CD14-positive monocyte (primary cell): Measurements from ENCODE around the gene DHX9. TPM values are rescaled to one million over a fixed set of nuclear protein-coding genes. Genes with fewer than 3 reads are reported as not detected.

Source experiments
- DNase-seq, 3 donors: peaks; one replicate each; pipeline ENCODE4 v3.0.0-alpha.2; 2011 to 2022
- H2AFZ ChIP-seq: 2 replicates; pipeline ENCODE4 v1.6.0; 2012; ENCODE audit warnings: mild to moderate bottlenecking, low read depth, low read length, inconsistent platforms; ENCODE audit not compliant: insufficient read depth, poor library complexity, severe bottlenecking
- H3K27ac ChIP-seq, 2 donors: 1 replicate in 1 of 2; 2 replicates in 1 of 2; pipeline ENCODE4 v1.5.1; 2012 to 2013; ENCODE audit warnings: low read length in 2 of 2, control low read depth in 1 of 2, inconsistent platforms in 1 of 2, low read depth in 1 of 2, mild to moderate bottlenecking in 1 of 2
- H3K27me3 ChIP-seq, 2 donors: one replicate each; pipeline versions ENCODE4 v1.6.0 to v1.6.1; 2011 to 2013; ENCODE audit warnings: low read length in 2 of 2; ENCODE audit not compliant: control insufficient read depth in 2 of 2, insufficient read depth in 2 of 2
- H3K36me3 ChIP-seq, 2 donors: replicated peaks in 1 of 2; 1 replicate in 1 of 2; 2 replicates in 1 of 2; pipeline versions ENCODE4 v1.5.1 to v1.6.1; 2012 to 2013; ENCODE audit warnings: low read length in 2 of 2, control low read depth in 1 of 2, inconsistent platforms in 1 of 2, mild to moderate bottlenecking in 1 of 2; ENCODE audit not compliant: insufficient read depth in 2 of 2, control insufficient read depth in 1 of 2
- H3K4me1 ChIP-seq, 2 donors: 1 replicate in 1 of 2; 2 replicates in 1 of 2; pipeline versions ENCODE4 v1.5.1 to v1.6.1; 2012 to 2013; ENCODE audit warnings: low read length in 2 of 2, control low read depth in 1 of 2, inconsistent platforms in 1 of 2, mild to moderate bottlenecking in 1 of 2, moderate library complexity in 1 of 2; ENCODE audit not compliant: insufficient read depth in 2 of 2, control insufficient read depth in 1 of 2
- H3K4me2 ChIP-seq: replicated peaks from 2 replicates; pipeline ENCODE3; 2012; ENCODE audit warnings: low read length, moderate library complexity, mild to moderate bottlenecking; ENCODE audit not compliant: poor library complexity, severe bottlenecking; ENCODE audit errors: extremely low read depth
- H3K4me3 ChIP-seq, 3 experiments: fragments of 200-600 bp in 1 of 3; sonication (generic) in 1 of 3; replicated peaks in 1 of 3; 1 replicate in 2 of 3; 2 replicates in 1 of 3; pipeline ENCODE4 v1.5.1; 2011 to 2013; ENCODE audit warnings: low read length in 3 of 3, mild to moderate bottlenecking in 3 of 3, control low read depth in 2 of 3, low read depth in 2 of 3, inconsistent platforms in 1 of 3, moderate library complexity in 1 of 3
- H3K79me2 ChIP-seq: 2 replicates; pipeline ENCODE4 v1.6.0; 2012; ENCODE audit warnings: mild to moderate bottlenecking, control low read depth, inconsistent platforms, low read length, moderate library complexity; ENCODE audit not compliant: insufficient read depth
- H3K9ac ChIP-seq: 2 replicates; pipeline ENCODE4 v1.6.0; 2017; ENCODE audit warnings: low read length, mild to moderate bottlenecking; ENCODE audit not compliant: insufficient read depth, poor library complexity, severe bottlenecking
- H3K9me3 ChIP-seq, 2 donors: replicated peaks in 1 of 2; 1 replicate in 1 of 2; 2 replicates in 1 of 2; pipeline versions ENCODE4 v1.5.1 to v1.6.1; 2012 to 2013; ENCODE audit warnings: low read length in 2 of 2, control low read depth in 1 of 2; ENCODE audit not compliant: control insufficient read depth in 1 of 2, insufficient read depth in 1 of 2
- H4K20me1 ChIP-seq: 2 replicates; pipeline ENCODE4 v1.6.0; 2012; ENCODE audit warnings: mild to moderate bottlenecking, low read length, control low read depth, moderate library complexity; ENCODE audit not compliant: insufficient read depth
- H3K27ac Mint-ChIP-seq, 7 donors: one replicate each; pipeline ENCODE4 v1.8.0; 2020; ENCODE audit warnings: mild to moderate bottlenecking in 7 of 7, mixed read lengths in 7 of 7, moderate library complexity in 6 of 7, inconsistent platforms in 2 of 7
- H3K27me3 Mint-ChIP-seq, 3 donors: one replicate each; pipeline ENCODE4 v1.8.0; 2021 to 2022; ENCODE audit warnings: low read depth in 3 of 3, mild to moderate bottlenecking in 3 of 3, mixed read lengths in 3 of 3, moderate library complexity in 3 of 3, inconsistent platforms in 1 of 3
- H3K36me3 Mint-ChIP-seq, 2 donors: one replicate each; pipeline ENCODE4 v1.8.0; 2020; ENCODE audit warnings: mixed read lengths in 2 of 2, inconsistent platforms in 1 of 2, mild to moderate bottlenecking in 1 of 2
- H3K4me1 Mint-ChIP-seq: one replicate; pipeline ENCODE4 v1.8.0; 2020; ENCODE audit warnings: mild to moderate bottlenecking, mixed read lengths
- H3K4me3 Mint-ChIP-seq, 2 donors: one replicate each; pipeline ENCODE4 v1.8.0; 2020; ENCODE audit warnings: mild to moderate bottlenecking in 2 of 2, mixed read lengths in 2 of 2, moderate library complexity in 1 of 2
- H3K9me3 Mint-ChIP-seq, 7 donors: one replicate each; pipeline ENCODE4 v1.8.0; 2020 to 2022; ENCODE audit warnings: mixed read lengths in 7 of 7, mild to moderate bottlenecking in 6 of 7, moderate library complexity in 6 of 7, inconsistent platforms in 2 of 7
- WGBS: methylation state at CpG from one replicate; pipeline ENCODE4 v1.1.5; 2013; ENCODE audit warnings: missing lambda C conversion rate; ENCODE audit not compliant: insufficient coverage; 5-methylcytosine and 5-hydroxymethylcytosine counted together
- intact Hi-C, 2 donors: fragments of 100-400 bp; cut with micrococcal nuclease; formaldehyde crosslinking; loops; one replicate each; pipeline versions ENCODE4 v1.15.0 to v1.15.1; 2023
- polyA plus RNA-seq, 3 donors: library from polyadenylated mRNA; depleted of rRNA in 1 of 3; unstranded in 2 of 3; stranded (reverse) in 1 of 3; fragments of 300-500 nt in 2 of 3; fragments of >200 nt in 1 of 3; fragmentation: Illumina TruSeq in 2 of 3; gene quantifications; 1 replicate in 2 of 3; 2 replicates in 1 of 3; pipeline ENCODE4 v1.2.3, GENCODE V29; 2012 to 2021
- TF ChIP-seq, protein P1 (sequence below): fragments of 200-600 bp; IDR thresholded peaks from one replicate; pipeline ENCODE4 v1.8.0; 2022; ENCODE audit warnings: antibody characterized with exemption, mild to moderate bottlenecking

DHX9 gene
- polyA plus RNA-seq, 3 donors: 57.9 to 71.5 (median 58.5) TPM

DNA sequence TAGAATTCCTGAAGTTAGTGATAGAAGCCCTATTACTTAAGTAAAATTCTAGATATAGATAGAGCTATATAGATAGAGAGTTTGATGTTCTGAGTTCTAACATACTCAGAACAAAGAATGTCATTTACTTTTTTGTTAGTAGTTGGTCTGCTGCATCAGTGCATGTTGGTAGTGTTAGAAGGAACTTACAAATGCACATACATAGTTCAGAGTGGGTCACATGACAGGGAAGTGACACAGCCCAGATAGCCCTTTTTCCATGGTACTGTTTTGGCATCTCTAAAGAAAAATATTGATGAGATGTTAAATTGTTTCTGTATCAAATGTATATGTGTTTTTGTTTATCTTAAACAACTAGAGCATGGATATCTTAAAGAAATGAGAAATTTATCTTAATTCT lies 45.7 kb downstream of the DHX9 start:
- no peak overlapping the region for H3K9ac ChIP-seq
- H3K4me1 ChIP-seq: no peaks in the 10 kb centered on the region
- no peak overlapping the region for H3K4me3 Mint-ChIP-seq
- H3K36me3 ChIP-seq: peaks cover 89 to 97% of the 10 kb centered on the region in 2 donors
- no peak overlapping the region for H3K27ac ChIP-seq
- DNase-seq: no peak
- intact Hi-C loops: no loop called here
- H3K79me2 ChIP-seq: no peaks in the 10 kb centered on the region
- H3K9me3 ChIP-seq: no peaks in the 10 kb centered on the region
- TF ChIP-seq, protein P1, sequence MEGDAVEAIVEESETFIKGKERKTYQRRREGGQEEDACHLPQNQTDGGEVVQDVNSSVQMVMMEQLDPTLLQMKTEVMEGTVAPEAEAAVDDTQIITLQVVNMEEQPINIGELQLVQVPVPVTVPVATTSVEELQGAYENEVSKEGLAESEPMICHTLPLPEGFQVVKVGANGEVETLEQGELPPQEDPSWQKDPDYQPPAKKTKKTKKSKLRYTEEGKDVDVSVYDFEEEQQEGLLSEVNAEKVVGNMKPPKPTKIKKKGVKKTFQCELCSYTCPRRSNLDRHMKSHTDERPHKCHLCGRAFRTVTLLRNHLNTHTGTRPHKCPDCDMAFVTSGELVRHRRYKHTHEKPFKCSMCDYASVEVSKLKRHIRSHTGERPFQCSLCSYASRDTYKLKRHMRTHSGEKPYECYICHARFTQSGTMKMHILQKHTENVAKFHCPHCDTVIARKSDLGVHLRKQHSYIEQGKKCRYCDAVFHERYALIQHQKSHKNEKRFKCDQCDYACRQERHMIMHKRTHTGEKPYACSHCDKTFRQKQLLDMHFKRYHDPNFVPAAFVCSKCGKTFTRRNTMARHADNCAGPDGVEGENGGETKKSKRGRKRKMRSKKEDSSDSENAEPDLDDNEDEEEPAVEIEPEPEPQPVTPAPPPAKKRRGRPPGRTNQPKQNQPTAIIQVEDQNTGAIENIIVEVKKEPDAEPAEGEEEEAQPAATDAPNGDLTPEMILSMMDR: no peak
- H3K27ac Mint-ChIP-seq: no peak overlapping the region
- no peaks in the 10 kb centered on the region for H3K27me3 ChIP-seq
- H3K27me3 Mint-ChIP-seq: no peaks in the 10 kb centered on the region
- H3K4me2 ChIP-seq: no peak overlapping the region
- peaks cover 82 to 95% of the 10 kb centered on the region in 2 donors for H3K36me3 Mint-ChIP-seq
- no peak overlapping the region for H2AFZ ChIP-seq
- peaks cover 26% of the 10 kb centered on the region for H4K20me1 ChIP-seq
- H3K9me3 Mint-ChIP-seq: peaks cover 0 to 3% (median 0%) of the 10 kb centered on the region in 7 donors
- H3K4me3 ChIP-seq: no peak overlapping the region
- peaks cover 4% of the 10 kb centered on the region for H3K4me1 Mint-ChIP-seq

DNA sequence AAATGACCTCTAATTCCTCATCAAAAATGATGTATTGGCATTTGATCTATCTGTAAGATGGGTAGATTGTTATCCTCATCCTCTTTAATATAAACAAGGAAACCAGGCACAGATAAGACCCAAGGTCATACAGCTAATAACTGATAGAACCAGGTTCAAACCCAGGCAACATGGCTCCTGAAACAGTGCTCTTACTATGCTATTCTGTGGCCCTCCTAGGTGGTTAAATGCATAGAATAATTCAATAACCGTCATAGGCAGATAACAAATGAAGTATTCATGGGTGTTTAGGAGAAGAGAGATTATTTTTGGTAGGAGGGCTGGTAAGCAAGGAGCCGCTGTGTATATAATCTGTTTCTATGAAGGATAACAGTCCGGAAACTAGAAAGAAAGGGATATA lies 46.4 kb downstream of the DHX9 start:
- no peaks in the 10 kb centered on the region for H3K27me3 ChIP-seq
- Mint-ChIP-seq H3K9me3 (peaks cover 0 to 3% (median 0%) of the 10 kb centered on the region in 7 donors), H3K4me3 (no peak overlapping the region), H3K27ac (no peak overlapping the region), H3K27me3 (no peaks in the 10 kb centered on the region), H3K36me3 (peaks cover 75 to 89% of the 10 kb centered on the region in 2 donors), H3K4me1 (peaks cover 7% of the 10 kb centered on the region)
- no peak overlapping the region for H2AFZ ChIP-seq
- H3K27ac ChIP-seq: no peak overlapping the region
- no peak overlapping the region for H3K4me3 ChIP-seq
- H3K36me3 ChIP-seq: peaks cover 81 to 90% of the 10 kb centered on the region in 2 donors
- TF ChIP-seq, protein P1: no peak
- H3K4me2 ChIP-seq: no peak overlapping the region
- no peak for DNase-seq
- intact Hi-C loops: no loop called here
- whole genome bisulfite sequencing: 100% methylated on average over 2 of the region's 3 CpGs
- no peaks in the 10 kb centered on the region for H3K79me2 ChIP-seq
- H3K4me1 ChIP-seq: no peaks in the 10 kb centered on the region
- H4K20me1 ChIP-seq: peaks cover 26% of the 10 kb centered on the region
- no peaks in the 10 kb centered on the region for H3K9me3 ChIP-seq
- H3K9ac ChIP-seq: no peak overlapping the region
